ENCODE measurements around the gene AGFG1. TPM values are rescaled to one million over a fixed set of nuclear protein-coding genes. Genes with fewer than 3 reads are reported as not detected.

Gene AGFG1
- total RNA-seq (2021), result 82.8 and 119 TPM in 2 replicates
- percentile 98 among the genes with signal in this experiment for Bru-seq, nascent RNA
- percentile 99 among the genes with signal in this experiment for BruChase-seq, experiment 1, labeled RNA remaining after a 2-hour chase
- BruChase-seq, experiment 2, labeled RNA remaining after a 6-hour chase, result percentile 92 among the genes with signal in this experiment
- long read RNA-seq, full-length matches to known transcripts, result 144 of 160 reads
- long read RNA-seq, partial matches to known transcripts, result 6 of 160 reads
- long read RNA-seq, other reads (novel, unspliced or antisense), result 10 of 160 reads

- Histone ChIP-seq H3K27ac (peak within 1 kb of the TSS; percentile 74), H3K79me2 (ENCODE audit: low read depth) (peaks cover 56% of the 10 kb centered on the region), H3K4me1 (replicated peaks; ENCODE audit: insufficient read depth) (peaks cover 60% of the 10 kb centered on the region), H3F3A (ENCODE audit: insufficient read depth, low read depth) (peaks cover 26% of the 10 kb centered on the region), H3K36me3 (ENCODE audit: low read depth) (peaks cover 6% of the 10 kb centered on the region; the same call in 1 of the 2 replicates), H4K20me1 (ENCODE audit: insufficient read depth) (peaks cover 34% of the 10 kb centered on the region), H2AFZ (no peak within 1 kb of the TSS), H3K27me3 (ENCODE audit: insufficient read depth, low read depth) (no peaks in the 10 kb centered on the region), H3K4me3 (peak within 1 kb of the TSS; percentile 96), H3K4me2 (peak within 1 kb of the TSS; percentile 97), H3K9me2 (ENCODE audit: insufficient read depth) (no peaks in the 10 kb centered on the region), H3K9me3 (ENCODE audit: insufficient read depth, low read depth) (no peaks in the 10 kb centered on the region)
- peak; percentile 63 to 87 for DNase-seq
- intact Hi-C loops (cut with micrococcal nuclease; ENCODE audit: unreplicated experiment), result loop anchor here (1.0 to 5.0 kb wide), 2 partner anchors 66 to 185 kb away; no protein-coding TSS in a partner anchor
- TF ChIP-seq EZH2 (IDR thresholded peaks at IDR 0.05; ENCODE audit: low read depth) (no peak), CTCF (conservative IDR thresholded peaks at IDR 0.05) (peak; percentile 96)
- CTCF ChIA-PET, result interaction anchor here (0.6 kb wide), 1 partner anchor 58 kb away, joined by 4 read pairs; no protein-coding TSS in a partner anchor
- POLR2A ChIA-PET (ENCODE audit: unreplicated experiment), result no interaction called here
- BruUV-seq (replicated peaks), result no TSS peak
Observed at GRCh38 chr2:227471924-227472264, at the start of gene AGFG1. TSS of gene AGFG1 (plus strand) at chr2:227472156. CDS start at chr2:227472422, 266 bp downstream.

- Histone ChIP-seq H3K9me2 (ENCODE audit: insufficient read depth) (no peaks in the 10 kb centered on the region), H3F3A (ENCODE audit: insufficient read depth, low read depth) (no peaks in the 10 kb centered on the region), H3K4me2 (no peak overlapping the region), H3K36me3 (ENCODE audit: low read depth) (no peaks in the 10 kb centered on the region), H2AFZ (no peak overlapping the region), H3K4me1 (replicated peaks; ENCODE audit: insufficient read depth) (no peaks in the 10 kb centered on the region), H3K9me3 (ENCODE audit: insufficient read depth, low read depth) (no peaks in the 10 kb centered on the region), H3K4me3 (no peak overlapping the region), H3K27ac (no peak overlapping the region), H3K79me2 (ENCODE audit: low read depth) (no peaks in the 10 kb centered on the region), H4K20me1 (ENCODE audit: insufficient read depth) (no peaks in the 10 kb centered on the region), H3K27me3 (ENCODE audit: insufficient read depth, low read depth) (no peaks in the 10 kb centered on the region)
- POLR2A ChIA-PET (ENCODE audit: unreplicated experiment), result no interaction called here
- CTCF ChIA-PET, result no interaction called here
- TF ChIP-seq CTCF (conservative IDR thresholded peaks at IDR 0.05) (no peak), EZH2 (IDR thresholded peaks at IDR 0.05; ENCODE audit: low read depth) (no peak)
- BruUV-seq (replicated peaks), result no TSS peak
- no peak for DNase-seq
- intact Hi-C loops (cut with micrococcal nuclease; ENCODE audit: unreplicated experiment), result no loop called here
Observed at GRCh38 chr2:227423656-227424499, 48.1 kb upstream of the AGFG1 start.

GRCh38 chr2:227428731-227429285 is 43.1 kb upstream of the AGFG1 start:
- Histone ChIP-seq H3K4me2 (no peak overlapping the region), H3K27me3 (ENCODE audit: insufficient read depth, low read depth) (no peaks in the 10 kb centered on the region), H3F3A (ENCODE audit: insufficient read depth, low read depth) (no peaks in the 10 kb centered on the region), H4K20me1 (ENCODE audit: insufficient read depth) (no peaks in the 10 kb centered on the region), H3K36me3 (ENCODE audit: low read depth) (no peaks in the 10 kb centered on the region), H3K4me3 (no peak overlapping the region), H3K79me2 (ENCODE audit: low read depth) (no peaks in the 10 kb centered on the region), H3K9me2 (ENCODE audit: insufficient read depth) (no peaks in the 10 kb centered on the region), H3K27ac (no peak overlapping the region), H2AFZ (no peak overlapping the region), H3K9me3 (ENCODE audit: insufficient read depth, low read depth) (peaks cover 16% of the 10 kb centered on the region), H3K4me1 (replicated peaks; ENCODE audit: insufficient read depth) (no peaks in the 10 kb centered on the region)
- no peak for DNase-seq
- intact Hi-C loops (cut with micrococcal nuclease; ENCODE audit: unreplicated experiment), result no loop called here
- ChIA-PET POLR2A (ENCODE audit: unreplicated experiment) (no interaction called here), CTCF (no interaction called here)
- TF ChIP-seq CTCF (conservative IDR thresholded peaks at IDR 0.05) (no peak), EZH2 (IDR thresholded peaks at IDR 0.05; ENCODE audit: low read depth) (no peak)
- BruUV-seq (replicated peaks), result no TSS peak
